Endodermal cell (in vitro differentiated cells): ENCODE measurements around the gene DPP6. TPM values are rescaled to one million over a fixed set of nuclear protein-coding genes. Genes with fewer than 3 reads are reported as not detected.
A peak's percentile ranks its signal among the peaks of the same experiment; 100 is the strongest.

Source experiments
- DNase-seq: peaks from one replicate; pipeline ENCODE4 v3.0.0-alpha.2; 2017
- H3K27ac ChIP-seq: 2 replicates; pipeline ENCODE4 v1.5.1; 2013; ENCODE audit warnings: mild to moderate bottlenecking, low read depth, low read length, moderate library complexity
- H3K27me3 ChIP-seq: 2 replicates; pipeline ENCODE4 v1.6.1; 2013; ENCODE audit warnings: mild to moderate bottlenecking, low read length, moderate library complexity; ENCODE audit not compliant: insufficient read depth, control insufficient read depth, poor library complexity, severe bottlenecking
- H3K36me3 ChIP-seq: 2 replicates; pipeline ENCODE4 v1.7.0; 2013; ENCODE audit warnings: mild to moderate bottlenecking, low read length, moderate library complexity; ENCODE audit not compliant: control insufficient read depth, insufficient read depth
- H3K4me1 ChIP-seq: one replicate; pipeline ENCODE4 v1.7.0; 2013; ENCODE audit warnings: low read length; ENCODE audit not compliant: control insufficient read depth, insufficient read depth
- H3K4me3 ChIP-seq: 2 replicates; pipeline ENCODE4 v1.5.1; 2013; ENCODE audit warnings: mild to moderate bottlenecking, low read length, moderate library complexity
- H3K9ac ChIP-seq: 2 replicates; pipeline ENCODE4 v1.6.1; 2013; ENCODE audit warnings: mild to moderate bottlenecking, low read length, moderate library complexity; ENCODE audit not compliant: poor library complexity, severe bottlenecking; ENCODE audit errors: extremely low read depth
- H3K9me3 ChIP-seq: 2 replicates; pipeline ENCODE4 v1.6.1; 2013; ENCODE audit warnings: mild to moderate bottlenecking, low read length, moderate library complexity; ENCODE audit not compliant: control insufficient read depth
- H3K27ac Mint-ChIP-seq: 2 replicates; pipeline ENCODE4 v1.8.0; 2020; ENCODE audit warnings: mixed read lengths
- H3K27me3 Mint-ChIP-seq: 2 replicates; pipeline ENCODE4 v1.8.0; 2021; ENCODE audit warnings: mild to moderate bottlenecking, mixed read lengths; ENCODE audit not compliant: insufficient read depth
- H3K36me3 Mint-ChIP-seq: 2 replicates; pipeline ENCODE4 v1.8.0; 2020; ENCODE audit warnings: low read depth, mixed read lengths
- H3K4me1 Mint-ChIP-seq: 2 replicates; pipeline ENCODE4 v1.8.0; 2020; ENCODE audit warnings: mixed read lengths
- H3K4me3 Mint-ChIP-seq: 2 replicates; pipeline ENCODE4 v1.8.0; 2020; ENCODE audit warnings: mild to moderate bottlenecking, moderate library complexity, mixed read lengths
- H3K9me3 Mint-ChIP-seq: 2 replicates; pipeline ENCODE4 v1.8.0; 2020; ENCODE audit warnings: mild to moderate bottlenecking, mixed read lengths
- WGBS, 2 experiments: methylation state at CpG; one replicate each; pipeline versions ENCODE4 v1.1.5 to v1.1.7; 2013; ENCODE audit warnings: missing lambda C conversion rate in 2 of 2, mixed read lengths in 1 of 2; ENCODE audit not compliant: insufficient coverage in 1 of 2, insufficient read length in 1 of 2; 5-methylcytosine and 5-hydroxymethylcytosine counted together
- total RNA-seq, 2 donors: library from RNA; stranded (reverse); fragmentation: NEBNext Ultra II Directional in 1 of 2; extraction: Animal tissue kit (Norgen Biotek cat#: 25700) in 1 of 2; gene quantifications; 2 replicates in 1 of 2; 3 replicates in 1 of 2; pipeline ENCODE4 v1.2.1, GENCODE V29; 2021
- TF ChIP-seq, protein P1 (sequence below): fragments of 200-600 bp; sonication (generic); conservative IDR thresholded peaks from 2 replicates; pipeline ENCODE4 v1.5.0; 2021; ENCODE audit warnings: antibody characterized with exemption, mild to moderate bottlenecking

The DPP6 gene
- total RNA-seq, 2 donors from 2014 or later = 1.7 to 3.0 TPM

DNA sequence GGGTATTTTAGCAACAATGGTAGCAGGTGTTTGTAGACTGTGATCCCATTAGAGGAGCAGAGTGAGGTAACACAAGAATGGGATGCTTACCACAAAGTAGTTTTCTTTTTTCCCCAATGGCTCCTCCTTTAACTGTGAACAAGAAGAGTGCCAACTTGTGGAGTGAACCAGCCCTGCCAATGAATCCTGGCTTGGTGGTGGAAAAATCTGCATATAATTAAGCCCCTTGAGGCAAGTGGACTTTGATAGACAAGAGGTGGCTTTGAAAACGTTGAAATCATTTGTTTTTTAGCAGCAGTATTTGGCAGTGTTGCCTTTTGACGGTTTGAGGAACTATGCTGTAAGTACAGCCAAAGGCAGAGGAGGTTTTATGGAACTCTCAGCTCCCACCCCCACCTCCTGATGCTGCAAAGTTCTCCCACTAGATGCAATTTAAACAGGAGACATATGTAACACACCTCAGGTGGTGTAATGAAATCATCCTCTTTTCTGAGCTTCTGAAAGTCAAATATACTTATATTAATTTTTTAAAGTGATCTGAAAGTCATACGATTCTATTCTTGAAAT, 295.6 kb downstream of the DPP6 start:
- H3K36me3 ChIP-seq = no peaks in the 10 kb centered on the region
- H3K27me3 Mint-ChIP-seq = no peaks in the 10 kb centered on the region
- H3K4me3 Mint-ChIP-seq = no peak overlapping the region
- no peaks in the 10 kb centered on the region for H3K4me1 ChIP-seq
- no peaks in the 10 kb centered on the region for H3K27me3 ChIP-seq
- no peak for DNase-seq
- no peak overlapping the region for H3K4me3 ChIP-seq
- no peaks in the 10 kb centered on the region for H3K36me3 Mint-ChIP-seq
- H3K9me3 Mint-ChIP-seq = no peaks in the 10 kb centered on the region
- TF ChIP-seq, protein P1, sequence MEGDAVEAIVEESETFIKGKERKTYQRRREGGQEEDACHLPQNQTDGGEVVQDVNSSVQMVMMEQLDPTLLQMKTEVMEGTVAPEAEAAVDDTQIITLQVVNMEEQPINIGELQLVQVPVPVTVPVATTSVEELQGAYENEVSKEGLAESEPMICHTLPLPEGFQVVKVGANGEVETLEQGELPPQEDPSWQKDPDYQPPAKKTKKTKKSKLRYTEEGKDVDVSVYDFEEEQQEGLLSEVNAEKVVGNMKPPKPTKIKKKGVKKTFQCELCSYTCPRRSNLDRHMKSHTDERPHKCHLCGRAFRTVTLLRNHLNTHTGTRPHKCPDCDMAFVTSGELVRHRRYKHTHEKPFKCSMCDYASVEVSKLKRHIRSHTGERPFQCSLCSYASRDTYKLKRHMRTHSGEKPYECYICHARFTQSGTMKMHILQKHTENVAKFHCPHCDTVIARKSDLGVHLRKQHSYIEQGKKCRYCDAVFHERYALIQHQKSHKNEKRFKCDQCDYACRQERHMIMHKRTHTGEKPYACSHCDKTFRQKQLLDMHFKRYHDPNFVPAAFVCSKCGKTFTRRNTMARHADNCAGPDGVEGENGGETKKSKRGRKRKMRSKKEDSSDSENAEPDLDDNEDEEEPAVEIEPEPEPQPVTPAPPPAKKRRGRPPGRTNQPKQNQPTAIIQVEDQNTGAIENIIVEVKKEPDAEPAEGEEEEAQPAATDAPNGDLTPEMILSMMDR = no peak
- no peak overlapping the region for H3K27ac Mint-ChIP-seq
- WGBS, 2 experiments = 60 to 78% methylated on average over 1 to 3 of the region's 3 CpGs
- no peaks in the 10 kb centered on the region for H3K9me3 ChIP-seq
- H3K27ac ChIP-seq = no peak overlapping the region
- H3K9ac ChIP-seq = no peak overlapping the region
- H3K4me1 Mint-ChIP-seq = no peaks in the 10 kb centered on the region

DNA sequence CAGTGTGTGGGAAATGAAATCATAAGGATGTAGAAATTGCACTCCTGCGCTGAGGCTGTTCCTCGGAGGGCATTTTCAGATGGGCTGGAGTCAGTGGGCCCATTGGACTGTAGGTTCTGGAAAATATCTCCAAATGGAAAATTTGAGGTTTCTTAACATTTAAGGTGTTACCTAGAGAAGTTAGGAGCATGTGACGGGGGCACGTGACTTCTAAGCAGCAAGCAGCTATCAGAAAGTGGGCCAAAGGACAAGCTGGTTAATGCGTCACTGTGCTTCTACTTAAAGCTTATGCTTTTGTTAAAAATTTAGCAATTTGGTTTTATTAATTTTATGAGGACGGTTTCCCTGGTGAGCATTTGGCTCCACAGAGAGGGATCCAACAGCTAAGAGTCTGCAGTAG, 298.7 kb downstream of the DPP6 start:
- Mint-ChIP-seq H3K4me1 (no peaks in the 10 kb centered on the region), H3K36me3 (no peaks in the 10 kb centered on the region), H3K4me3 (no peak overlapping the region), H3K27me3 (no peaks in the 10 kb centered on the region), H3K27ac (no peak overlapping the region), H3K9me3 (no peaks in the 10 kb centered on the region)
- Histone ChIP-seq H3K9me3 (no peaks in the 10 kb centered on the region), H3K27ac (no peak overlapping the region), H3K27me3 (no peaks in the 10 kb centered on the region), H3K9ac (no peak overlapping the region), H3K4me1 (no peaks in the 10 kb centered on the region), H3K36me3 (no peaks in the 10 kb centered on the region), H3K4me3 (no peak overlapping the region)
- 93 to 95% methylated on average over 2 to 6 of the region's 6 CpGs for WGBS, 2 experiments
- TF ChIP-seq, protein P1 = no peak
- no peak for DNase-seq

DNA sequence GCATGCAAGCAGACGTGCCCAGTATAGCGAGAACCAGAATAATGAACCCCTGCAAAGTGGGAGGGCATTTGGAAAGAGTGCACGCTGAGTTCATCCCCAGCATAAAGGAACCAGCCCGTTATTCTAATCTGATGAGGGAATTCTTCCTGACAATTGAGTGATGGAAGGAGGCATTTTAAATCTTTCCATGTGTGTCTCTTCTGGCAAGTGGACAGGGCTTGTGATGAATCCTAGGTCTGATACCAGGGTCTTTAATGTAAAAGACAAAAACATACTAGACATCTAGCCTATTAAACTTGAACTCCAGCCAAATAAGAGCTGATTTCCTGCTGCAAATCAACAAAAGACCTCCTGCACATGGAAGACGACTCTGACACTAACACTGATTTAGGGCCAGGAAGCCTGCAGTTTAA, 301.2 kb downstream of the DPP6 start:
- H3K9ac ChIP-seq = no peak overlapping the region
- DNase-seq = no peak

More for the DNA sequence above, 301.2 kb downstream of the DPP6 start:
- no peaks in the 10 kb centered on the region for H3K4me1 ChIP-seq
- H3K27ac ChIP-seq = peak overlapping the region; percentile 56
- no peaks in the 10 kb centered on the region for H3K36me3 ChIP-seq
- no peak overlapping the region for H3K4me3 ChIP-seq
- Mint-ChIP-seq H3K4me3 (no peak overlapping the region), H3K9me3 (no peaks in the 10 kb centered on the region), H3K4me1 (no peaks in the 10 kb centered on the region), H3K27ac (no peak overlapping the region), H3K36me3 (no peaks in the 10 kb centered on the region), H3K27me3 (no peaks in the 10 kb centered on the region)
- WGBS, 2 experiments = 79 to 80% methylated on average over 3 to 5 of the region's 5 CpGs
- no peaks in the 10 kb centered on the region for H3K9me3 ChIP-seq
- H3K27me3 ChIP-seq = no peaks in the 10 kb centered on the region
- TF ChIP-seq, protein P1 = no peak
